HCEC 1CT (cell line): Measurements from ENCODE around the gene ZNF618.
"Not testable (repeated sequence)": the region's sequence is repeated elsewhere in the genome, so short reads cannot be mapped to it uniquely, and the experiment has no call there.

Source experiments
- DNase-seq: peaks from one replicate; pipeline ENCODE4 v3.0.0-alpha.2; 2017

Gene ZNF618

GRCh38 chr9:114027159-114027862 lies 151.2 kb downstream of the ZNF618 start:
- DNase-seq, result no peak

- DNase-seq, result no peak
These were observed 151.9 kb downstream of the ZNF618 start for GRCh38 chr9:114027863-114028465.

GRCh38 chr9:114028646-114029045 lies 152.5 kb downstream of the ZNF618 start:
- no peak for DNase-seq

- no peak for DNase-seq
These were observed 153.4 kb downstream of the ZNF618 start for GRCh38 chr9:114029311-114030170.

DNA sequence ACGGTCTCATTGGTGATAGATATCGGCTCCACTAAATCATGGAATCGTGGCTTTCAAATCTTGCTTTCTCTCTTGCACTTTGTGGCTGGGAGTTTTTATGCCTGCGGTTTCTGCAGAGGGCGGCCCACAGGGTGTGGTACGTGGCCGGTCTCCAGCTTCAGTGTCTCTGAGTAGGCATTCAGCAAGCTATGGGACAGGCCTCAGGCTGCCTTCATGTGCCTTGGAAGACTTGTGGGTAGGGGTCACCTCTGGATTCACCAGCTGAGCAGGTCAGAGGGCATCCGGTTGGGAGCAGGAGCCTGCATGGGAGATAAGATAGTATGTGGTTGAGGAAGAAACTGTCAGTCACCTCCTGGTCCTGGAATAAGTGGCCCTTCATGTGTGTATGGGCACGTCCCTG lies 154.3 kb downstream of the ZNF618 start:
- no peak for DNase-seq

DNA sequence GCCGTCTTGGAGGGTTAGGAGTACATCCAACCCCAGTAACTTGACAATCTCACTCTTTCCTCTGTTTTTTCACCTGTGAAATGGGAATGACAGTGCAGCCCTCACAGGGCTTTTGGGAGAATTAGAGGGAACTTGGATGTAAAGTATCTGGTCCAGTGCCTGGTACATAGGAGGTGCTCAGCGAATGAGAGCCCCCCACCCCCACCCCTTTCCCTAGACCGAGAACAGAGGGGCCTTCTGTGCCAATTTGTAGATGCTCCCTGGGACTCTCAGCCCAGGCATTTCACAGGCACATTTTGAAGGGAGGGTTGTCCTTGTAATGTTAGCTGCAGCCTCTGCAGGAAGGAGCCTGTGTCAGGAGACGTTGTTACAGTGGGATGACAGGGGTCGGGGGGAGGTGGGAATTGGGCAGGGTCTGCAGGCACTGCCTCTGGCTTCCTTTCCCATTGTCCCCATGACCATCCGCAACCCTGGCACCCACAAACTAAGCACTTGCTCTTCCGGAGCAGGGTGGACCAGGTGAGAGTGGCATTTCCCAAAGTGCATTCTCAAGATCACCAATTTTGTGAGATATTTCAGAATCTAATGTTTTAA lies 155.0 kb downstream of the ZNF618 start:
- DNase-seq, result no peak

- no peak for DNase-seq
These were observed 156.1 kb downstream of the ZNF618 start for GRCh38 chr9:114031948-114032840.

DNA sequence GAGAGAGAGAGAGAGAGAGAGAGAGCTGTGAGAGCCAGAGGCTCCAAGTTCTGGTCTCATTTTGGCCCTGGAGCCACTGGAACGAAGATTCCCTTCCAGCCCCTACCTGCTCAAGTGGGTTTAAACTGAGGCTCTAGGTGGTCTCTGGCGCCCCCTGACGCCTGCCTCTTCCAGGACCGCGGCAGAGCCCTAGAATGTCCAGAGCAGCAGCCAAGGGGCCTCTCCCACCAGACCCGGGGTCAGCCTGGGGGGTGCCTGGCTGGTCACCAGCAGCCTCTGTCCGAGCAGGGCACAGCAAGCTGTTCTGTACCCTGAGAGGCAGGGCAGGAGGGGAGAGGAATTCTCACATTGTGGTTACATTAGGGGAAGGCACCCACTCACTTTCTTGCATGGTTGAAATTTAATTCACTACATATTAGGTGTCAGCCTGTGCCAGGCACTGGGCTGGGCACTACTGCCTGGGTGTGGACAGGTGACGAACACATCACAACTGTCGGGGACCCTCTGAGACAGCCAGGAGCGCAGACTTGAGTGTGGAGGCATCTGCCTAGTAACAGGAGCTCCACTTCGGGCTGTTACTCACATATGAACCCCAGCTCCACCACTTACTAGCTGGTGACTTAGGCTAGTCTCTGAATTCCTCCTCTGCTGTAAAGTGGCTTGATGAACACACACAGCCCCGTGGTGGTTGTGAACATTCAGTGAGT lies 157.4 kb downstream of the ZNF618 start:
- no peak for DNase-seq

DNA sequence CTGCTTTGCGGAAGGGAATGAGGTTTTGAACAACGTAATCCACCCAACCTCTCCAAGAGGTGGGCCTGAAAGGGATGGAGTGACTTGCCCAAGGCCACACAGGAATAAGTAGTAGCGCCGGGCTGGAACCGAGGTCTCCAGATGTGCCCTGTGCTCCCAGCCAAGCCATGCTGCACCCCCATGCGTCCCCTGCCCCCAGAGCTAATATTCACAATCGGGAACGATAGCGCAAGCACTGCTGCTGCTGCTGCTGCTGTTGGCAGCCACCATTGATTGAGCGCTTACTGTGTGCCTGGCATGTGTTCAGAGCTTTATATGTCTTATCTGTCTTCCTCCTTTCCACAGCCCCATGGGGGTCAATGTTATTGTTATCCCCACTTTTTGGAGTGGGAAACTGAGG lies 158.1 kb downstream of the ZNF618 start:
- DNase-seq, result no peak

DNA sequence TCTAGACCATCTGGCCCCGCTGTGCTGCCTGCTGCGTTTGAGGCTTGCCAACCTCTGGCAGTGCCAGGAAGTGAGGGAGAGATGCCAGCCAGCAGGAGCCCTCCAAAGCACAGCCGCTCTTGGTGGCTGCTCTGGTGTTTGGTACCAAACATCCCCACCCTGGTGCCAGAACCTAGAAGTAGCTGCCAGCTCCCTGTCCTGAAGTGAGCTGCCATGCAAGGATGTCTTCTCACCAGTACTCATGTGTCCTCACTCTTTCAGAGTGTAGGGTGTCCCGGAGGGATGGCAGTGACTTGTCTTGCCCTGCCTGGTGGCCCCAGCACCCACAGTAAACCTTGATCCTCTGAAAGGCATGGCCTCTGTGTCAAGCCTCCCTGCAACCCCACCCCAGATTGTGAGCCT lies 158.6 kb downstream of the ZNF618 start:
- DNase-seq, result no peak

GRCh38 chr9:114035221-114035844 lies 159.2 kb downstream of the ZNF618 start:
- no peak for DNase-seq

DNA sequence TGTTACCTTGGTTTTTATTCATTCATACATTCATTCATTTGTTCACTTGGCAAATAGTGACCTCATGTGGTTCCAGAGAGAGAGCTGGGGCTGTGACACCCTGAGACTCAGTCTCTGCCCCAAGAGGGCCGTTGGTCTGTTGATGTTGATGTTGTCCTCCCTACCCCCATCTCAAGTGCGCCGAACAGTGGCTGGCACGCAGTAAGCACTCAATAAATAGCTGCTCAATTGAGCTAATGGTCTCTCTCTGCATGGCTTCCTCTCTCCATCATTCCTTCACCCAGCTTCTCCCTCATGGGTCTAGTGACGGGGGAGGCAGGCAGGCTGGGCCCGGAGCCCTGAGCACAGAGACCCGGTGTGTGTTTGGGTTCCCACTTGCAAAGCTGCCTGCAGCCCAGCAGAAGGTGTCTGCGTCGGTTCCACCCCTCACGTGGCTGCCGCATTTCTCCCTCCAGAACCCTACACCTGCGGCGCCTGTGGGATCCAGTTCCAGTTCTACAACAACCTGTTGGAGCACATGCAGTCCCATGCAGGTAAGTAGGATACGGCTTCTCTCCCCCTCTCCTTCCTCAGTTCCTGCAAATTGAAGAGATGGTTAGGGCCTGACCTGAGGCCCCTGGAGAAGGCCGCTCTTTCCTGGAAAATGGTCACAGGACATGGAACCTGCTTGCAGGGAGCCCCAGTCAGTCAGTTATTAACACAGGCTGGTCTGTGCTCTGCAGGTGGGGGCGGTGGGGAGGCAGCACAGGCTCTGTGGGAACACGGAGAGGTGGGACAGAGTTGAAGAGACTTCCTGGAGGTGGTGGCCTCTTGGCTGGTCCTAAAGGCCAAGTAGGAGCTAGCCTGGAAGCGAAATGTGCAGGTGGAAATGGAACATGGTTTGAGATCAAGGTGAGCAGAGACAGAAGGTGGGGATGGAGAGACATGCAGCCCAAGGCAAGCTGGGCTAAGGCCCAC lies 160.0 kb downstream of the ZNF618 start:
- no peak for DNase-seq

DNA sequence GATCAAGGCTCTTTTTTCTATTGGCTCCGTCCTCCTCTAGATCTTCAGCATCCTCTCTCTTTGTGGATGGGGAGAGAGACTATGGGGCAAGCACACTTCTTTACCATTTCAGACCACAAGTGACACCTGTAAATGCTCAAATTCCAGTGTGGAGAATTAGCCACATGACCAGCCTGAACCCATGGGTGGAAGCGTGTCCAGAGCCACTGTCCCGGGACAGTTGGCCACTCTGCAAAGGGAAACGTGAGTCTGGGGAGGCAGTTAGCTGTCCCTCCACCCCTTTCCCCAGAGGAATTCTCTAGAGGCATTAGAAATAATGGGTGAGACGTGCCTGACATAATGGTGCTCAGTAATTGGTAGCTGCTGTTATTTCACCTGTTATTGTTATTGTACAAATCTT lies 161.1 kb downstream of the ZNF618 start:
- no peak for DNase-seq

DNA sequence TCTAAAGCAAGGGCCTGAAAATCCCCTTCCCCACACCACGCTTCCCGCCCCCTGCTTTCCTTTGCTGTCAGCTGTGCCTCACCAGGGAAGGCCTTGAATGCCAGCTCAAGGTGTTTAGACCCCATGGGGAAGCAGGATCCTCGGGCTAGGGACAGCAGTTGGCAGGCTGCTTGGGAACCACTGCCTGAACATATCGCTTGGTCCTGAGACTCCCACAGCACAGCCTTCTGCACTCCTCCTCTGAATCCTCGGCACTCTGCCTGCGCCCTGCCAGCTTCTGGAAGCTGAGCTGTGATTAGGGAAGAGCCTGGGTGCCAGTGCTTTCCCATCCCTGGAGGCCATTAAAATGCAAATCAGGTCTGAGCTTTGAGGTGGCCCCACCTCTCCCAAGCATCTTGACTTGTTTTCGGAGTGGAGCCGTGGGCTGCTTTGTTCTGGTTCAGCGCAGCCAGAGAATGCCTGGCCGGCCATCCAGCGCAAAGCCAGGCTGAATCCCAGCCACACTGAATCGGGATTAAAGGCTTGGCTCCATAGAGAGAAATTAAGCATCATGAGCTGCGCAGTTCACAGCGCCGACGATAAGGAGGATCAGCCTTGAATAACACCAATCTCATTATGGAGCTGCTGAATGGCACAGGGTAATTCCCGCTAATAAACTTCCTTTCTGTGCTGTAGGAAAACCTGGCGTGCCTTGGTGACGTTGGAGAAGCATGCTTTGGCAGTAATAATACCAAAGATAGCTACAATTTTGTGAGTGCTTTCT lies 162.0 kb downstream of the ZNF618 start:
- DNase-seq, result no peak

- DNase-seq, result no peak
These were observed 162.7 kb downstream of the ZNF618 start for GRCh38 chr9:114038724-114039313.

DNA sequence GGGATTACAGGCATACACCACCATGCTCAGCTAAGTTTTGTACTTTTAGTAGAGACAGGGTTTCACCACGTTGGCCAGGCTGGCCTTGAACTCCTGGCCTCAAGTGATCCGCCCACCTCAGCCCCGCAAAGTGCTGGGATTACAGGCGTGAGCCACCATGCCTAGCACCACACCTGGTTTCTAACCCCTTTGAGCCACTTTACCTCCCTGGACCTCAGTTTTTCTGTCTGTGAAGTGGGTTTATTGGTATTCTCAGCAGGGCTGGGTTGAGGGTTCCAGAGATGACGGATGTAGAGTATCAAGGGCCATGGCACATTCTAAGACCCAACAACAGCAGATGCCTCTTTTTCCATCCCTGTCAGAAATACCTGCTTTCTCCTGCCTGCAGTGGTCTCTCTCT lies 163.4 kb downstream of the ZNF618 start:
- DNase-seq, result no peak

DNA sequence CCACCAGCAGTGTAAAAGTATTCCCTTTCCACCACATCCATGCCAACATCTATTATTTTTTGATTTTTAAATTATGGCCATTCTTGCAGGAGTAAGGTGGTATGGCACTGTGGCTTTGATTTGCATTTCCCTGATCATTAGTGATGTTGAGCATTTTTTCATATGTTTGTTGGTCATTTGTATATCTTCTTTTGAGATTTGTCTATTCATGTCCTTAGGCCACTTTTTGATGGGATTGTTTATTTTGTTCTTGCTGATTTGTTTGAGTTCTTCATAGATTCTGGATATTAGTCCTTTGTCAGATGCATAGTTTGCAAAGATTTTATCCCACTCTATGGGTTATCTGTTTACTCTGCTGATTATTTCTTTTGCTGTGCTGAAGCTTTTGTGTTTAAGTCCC lies 167.6 kb downstream of the ZNF618 start:
- DNase-seq, result not testable (repeated sequence)

GRCh38 chr9:114046237-114046755 lies 170.2 kb downstream of the ZNF618 start:
- DNase-seq, result no peak

DNA sequence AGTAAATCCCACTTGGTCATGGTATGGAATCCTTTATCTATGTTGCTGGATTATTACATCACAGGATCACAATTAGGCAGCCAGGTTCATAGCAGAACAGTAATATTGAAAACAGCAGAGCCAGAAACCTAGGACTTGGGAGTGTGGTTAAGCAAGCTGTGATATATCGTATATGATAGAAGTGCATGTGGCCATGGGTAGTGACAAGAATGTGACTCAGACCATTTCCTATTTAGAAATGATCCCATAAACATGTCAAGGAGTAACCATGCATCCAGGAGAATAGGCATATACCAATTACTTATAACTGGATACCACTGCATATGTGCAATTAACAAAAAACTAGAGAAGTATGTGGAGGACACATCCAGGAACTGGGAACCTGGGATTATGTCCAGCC lies 170.8 kb downstream of the ZNF618 start:
- DNase-seq, result peak; percentile 39
